ENCODE measurements around the gene EYA2.
"Not testable (repeated sequence)": the region's sequence is repeated elsewhere in the genome, so short reads cannot be mapped to it uniquely, and the experiment has no call there.

Gene EYA2

GRCh38 chr20:47206552-47206951 is 311.9 kb downstream of the EYA2 start:
- DNase-seq (ENCODE audit: low spot score), result not testable (repeated sequence)

GRCh38 chr20:47206962-47207641 is 312.5 kb downstream of the EYA2 start:
- no peak for DNase-seq (ENCODE audit: low spot score)

GRCh38 chr20:47208534-47209174 is 314.0 kb downstream of the EYA2 start:
- no peak for DNase-seq (ENCODE audit: low spot score)

- no peak for DNase-seq (ENCODE audit: low spot score)
Measured at GRCh38 chr20:47209982-47210381, 315.3 kb downstream of the EYA2 start.

GRCh38 chr20:47210470-47210869 is 315.8 kb downstream of the EYA2 start:
- no peak for DNase-seq (ENCODE audit: low spot score)

GRCh38 chr20:47211036-47211435 is 316.4 kb downstream of the EYA2 start:
- DNase-seq (ENCODE audit: low spot score), result no peak

- DNase-seq (ENCODE audit: low spot score), result no peak
Measured at GRCh38 chr20:47212606-47213207, 318.1 kb downstream of the EYA2 start.

GRCh38 chr20:47213966-47214365 is 319.3 kb downstream of the EYA2 start:
- DNase-seq (ENCODE audit: low spot score), result no peak

- no peak for DNase-seq (ENCODE audit: low spot score)
Measured at GRCh38 chr20:47215653-47216397, 321.2 kb downstream of the EYA2 start.

GRCh38 chr20:47216819-47217410 is 322.3 kb downstream of the EYA2 start:
- DNase-seq (ENCODE audit: low spot score), result no peak

GRCh38 chr20:47217482-47218446 is 323.1 kb downstream of the EYA2 start:
- no peak for DNase-seq (ENCODE audit: low spot score)

- peak; percentile 73 for DNase-seq (ENCODE audit: low spot score)
Measured at GRCh38 chr20:47220161-47220582, 325.5 kb downstream of the EYA2 start.

- DNase-seq (ENCODE audit: low spot score), result no peak
Measured at GRCh38 chr20:47221036-47221625, 326.5 kb downstream of the EYA2 start.

GRCh38 chr20:47222468-47223119 is 328.0 kb downstream of the EYA2 start:
- no peak for DNase-seq (ENCODE audit: low spot score)

- no peak for DNase-seq (ENCODE audit: low spot score)
Measured at GRCh38 chr20:47223896-47224295, 329.3 kb downstream of the EYA2 start.

GRCh38 chr20:47224300-47224791 is 329.7 kb downstream of the EYA2 start:
- DNase-seq (ENCODE audit: low spot score), result no peak

GRCh38 chr20:47224857-47225256 is 330.2 kb downstream of the EYA2 start:
- DNase-seq (ENCODE audit: low spot score), result no peak

- DNase-seq (ENCODE audit: low spot score), result no peak
Measured at GRCh38 chr20:47225458-47225857, 330.8 kb downstream of the EYA2 start.

- no peak for DNase-seq (ENCODE audit: low spot score)
Measured at GRCh38 chr20:47227119-47227518, 332.5 kb downstream of the EYA2 start.

- no peak for DNase-seq (ENCODE audit: low spot score)
Measured at GRCh38 chr20:47227576-47227975, 332.9 kb downstream of the EYA2 start.
